AML-193 (cell line): ENCODE measurements around the gene SLC25A38.
"Not testable (repeated sequence)": the region's sequence is repeated elsewhere in the genome, so short reads cannot be mapped to it uniquely, and the experiment has no call there.

Experiments used
- DNase-seq, 2 experiments: peaks; one replicate each; lab custom pipeline; 2025; lab: John Stamatoyannopoulos, UW

SLC25A38 gene

DNA sequence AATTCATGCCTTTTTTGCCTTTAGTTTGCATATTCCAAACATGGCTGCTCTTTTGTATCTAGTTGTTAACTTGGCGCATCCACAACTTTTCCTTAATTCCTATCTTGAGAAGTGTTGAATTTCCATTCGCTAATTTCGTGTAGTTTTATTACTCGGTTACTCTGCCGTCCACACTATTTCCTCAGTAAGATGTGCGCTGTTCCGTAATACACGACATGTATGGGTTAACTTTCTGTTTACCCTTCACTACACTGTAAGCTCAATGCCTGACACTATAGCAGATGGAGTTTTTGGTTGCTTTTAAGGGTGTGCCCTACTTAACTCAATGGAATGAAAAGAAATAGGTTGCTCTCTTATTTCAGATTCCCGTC is 24.1 kb downstream of the SLC25A38 start:
- DNase-seq: no peak

DNA sequence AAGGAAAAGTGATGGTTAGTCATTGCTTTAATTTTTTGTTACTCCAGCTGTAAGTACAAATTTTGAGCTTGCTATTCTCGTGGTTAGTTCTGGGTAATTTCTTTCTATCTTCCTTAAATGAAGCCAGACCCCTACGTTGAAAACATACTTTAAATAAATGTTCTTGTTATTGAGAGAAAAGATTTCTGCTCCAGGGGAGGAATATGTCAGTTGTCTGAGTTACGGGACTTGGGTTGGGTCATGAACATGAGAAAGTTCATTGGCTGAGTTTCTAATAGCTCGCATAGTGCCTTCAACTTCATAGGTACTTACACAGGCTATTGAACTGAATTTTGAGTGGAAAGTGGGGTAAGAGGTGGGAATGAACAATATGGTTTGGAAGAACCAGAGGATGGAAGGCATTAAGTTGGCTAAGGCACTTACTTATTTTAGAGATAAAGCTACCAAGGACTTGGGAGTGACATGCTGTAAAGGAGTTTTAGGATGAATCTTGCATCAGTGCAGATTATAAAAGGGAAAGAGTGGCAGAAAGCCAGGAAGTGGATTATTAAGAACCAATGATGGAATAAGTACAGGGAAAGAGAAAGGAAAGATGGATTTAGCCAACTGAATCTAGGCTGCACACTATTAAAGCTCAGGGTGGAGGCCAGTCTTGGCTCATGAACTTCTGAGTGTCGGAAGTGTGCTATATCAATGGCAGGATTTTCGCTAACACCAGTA is 24.8 kb downstream of the SLC25A38 start:
- DNase-seq: no peak

DNA sequence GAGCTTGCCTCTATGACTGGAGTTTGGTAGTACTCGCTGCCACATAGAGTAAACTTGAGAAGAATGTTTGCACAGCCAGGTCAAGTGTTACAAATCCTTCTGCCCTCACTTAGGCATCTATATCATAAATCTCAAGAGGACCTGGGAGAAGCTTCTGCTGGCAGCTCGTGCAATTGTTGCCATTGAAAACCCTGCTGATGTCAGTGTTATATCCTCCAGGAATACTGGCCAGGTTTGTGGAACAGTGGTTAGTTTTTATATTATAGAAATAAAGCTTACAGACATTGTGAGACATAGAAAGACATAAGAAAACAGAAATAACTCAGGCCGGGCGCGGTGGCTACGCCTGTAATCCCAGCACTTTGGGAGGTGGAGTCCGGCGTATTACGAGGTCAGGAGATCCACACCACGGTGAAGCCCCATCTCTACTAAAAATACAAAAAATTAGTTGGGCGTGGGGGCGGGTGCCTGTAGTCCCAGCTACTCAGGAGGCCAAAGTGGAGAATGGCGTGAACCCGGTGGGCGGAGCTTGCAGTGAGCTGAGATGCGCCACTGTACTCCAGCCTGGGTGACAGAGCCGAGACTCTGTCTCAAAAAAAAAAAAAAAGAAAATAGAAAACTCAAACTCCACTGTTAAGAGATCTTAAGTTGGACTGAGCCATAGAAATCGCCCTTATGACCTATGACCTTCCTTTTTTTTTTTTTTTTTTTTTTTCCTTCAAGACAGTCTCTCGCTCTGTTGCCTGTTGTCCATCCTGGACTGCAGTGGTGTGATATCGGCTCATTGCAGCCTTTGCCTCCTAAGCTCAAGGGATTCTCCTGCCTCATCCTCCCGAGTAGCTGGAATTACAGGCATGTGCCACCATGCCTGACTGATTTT is 25.6 kb downstream of the SLC25A38 start:
- no peak for DNase-seq

DNA sequence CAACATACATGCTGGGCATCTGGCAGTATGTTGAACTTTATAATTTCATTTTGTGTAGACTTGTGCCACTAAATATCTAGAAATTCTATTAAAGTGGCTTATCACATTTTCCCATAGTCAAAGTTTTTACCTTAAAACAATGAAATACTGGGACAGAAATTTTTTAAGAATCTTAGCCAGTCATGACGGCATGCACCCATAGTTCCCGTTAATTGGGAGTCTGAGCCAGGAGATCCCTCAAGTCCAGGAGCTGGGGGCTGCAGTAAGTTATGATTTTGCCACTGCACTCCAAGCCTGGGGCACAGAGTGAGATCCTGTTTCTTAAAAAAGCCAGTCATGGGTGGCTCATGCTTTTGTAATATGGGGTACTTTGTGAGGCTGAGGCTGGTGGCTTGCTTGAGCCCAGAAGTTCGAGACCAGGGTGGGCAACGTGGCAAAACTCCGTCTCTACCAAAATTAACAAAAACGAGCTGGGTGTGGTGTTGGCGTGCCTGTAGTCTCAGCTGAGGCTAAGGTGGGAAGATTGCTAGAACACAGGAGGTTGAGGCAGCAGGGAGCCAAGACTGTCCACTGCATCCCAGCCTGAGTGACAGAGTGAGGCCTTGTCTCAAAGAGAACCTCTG is 26.5 kb downstream of the SLC25A38 start:
- no peak for DNase-seq

DNA sequence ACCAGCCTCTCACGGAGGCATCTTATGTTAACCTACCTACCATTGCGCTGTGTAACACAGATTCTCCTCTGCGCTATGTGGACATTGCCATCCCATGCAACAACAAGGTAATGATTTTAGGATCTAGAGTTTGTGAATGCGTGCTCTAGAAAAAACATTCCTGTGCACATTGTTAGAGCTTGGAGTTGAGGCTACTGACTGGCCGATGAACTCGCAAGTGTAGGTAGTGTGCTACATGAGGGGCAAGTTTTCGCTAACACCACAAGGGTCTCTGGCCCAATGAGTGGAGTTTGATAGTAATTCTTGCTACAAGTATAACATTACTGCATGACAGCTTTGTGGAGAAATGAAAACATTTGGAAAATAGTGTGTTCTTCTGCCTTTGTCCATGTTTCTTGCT is 27.7 kb downstream of the SLC25A38 start:
- DNase-seq: no peak

DNA sequence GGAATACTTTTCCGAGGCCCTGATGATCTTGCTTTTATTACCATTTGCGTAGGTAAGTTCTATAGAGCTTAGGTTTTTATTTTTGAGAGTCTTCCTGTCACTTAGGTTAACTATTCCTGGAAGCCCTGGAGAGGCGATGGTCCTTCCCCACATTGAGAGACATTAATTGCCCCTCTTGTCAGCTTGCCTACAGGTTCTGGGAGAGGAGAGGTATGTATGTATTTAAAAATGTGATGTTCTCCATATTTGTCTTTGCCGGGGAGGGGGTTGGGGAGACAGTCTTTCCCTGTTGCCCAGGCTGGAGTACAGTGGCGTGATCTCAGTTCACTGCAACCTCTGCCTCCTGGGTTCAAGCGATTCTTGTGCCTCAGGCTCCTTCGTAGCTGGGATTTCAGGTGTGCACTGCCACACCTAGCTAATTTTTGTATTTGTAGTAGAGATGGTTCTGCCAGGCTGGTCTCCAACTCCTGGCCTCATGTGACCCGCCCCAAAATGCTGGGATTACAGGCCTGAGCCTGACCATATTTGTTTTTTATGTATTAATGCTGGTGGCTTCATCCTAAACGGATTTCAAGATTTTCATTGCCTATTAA is 29.6 kb downstream of the SLC25A38 start:
- DNase-seq: no peak

DNA sequence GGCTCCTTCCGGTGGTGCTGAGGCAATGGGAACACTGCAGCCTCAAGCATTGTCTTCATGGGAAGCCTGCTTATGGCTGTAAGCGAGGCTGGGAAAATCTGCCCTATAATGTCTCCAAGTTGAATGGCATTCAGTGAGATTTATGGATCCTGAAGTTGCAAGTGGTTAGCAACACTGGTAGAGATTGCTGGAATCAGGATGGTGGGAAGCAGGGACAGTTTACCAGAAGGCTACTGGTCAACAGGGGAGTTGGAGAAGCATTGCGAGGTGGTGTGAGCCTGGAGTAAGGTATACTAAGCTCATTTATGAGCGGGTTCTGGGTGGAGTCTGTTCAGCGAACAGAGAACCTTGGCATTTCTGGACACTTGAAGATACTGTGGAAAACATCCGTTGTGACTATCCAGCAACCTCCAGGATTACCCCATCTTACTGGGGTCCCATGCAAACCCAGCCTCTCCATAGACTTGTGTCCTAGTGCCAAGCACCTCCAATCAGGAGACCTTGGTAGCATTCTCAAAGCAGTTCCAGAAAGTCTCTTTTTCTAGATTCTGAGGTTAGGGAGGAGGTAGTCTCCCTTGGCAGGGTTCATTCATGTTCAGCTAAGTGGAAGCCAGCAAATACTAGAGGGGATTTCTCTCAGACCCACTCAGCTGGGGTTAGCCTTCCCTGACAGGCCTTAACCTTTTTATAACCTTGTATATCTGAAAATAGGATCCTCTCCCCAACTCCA is 30.7 kb downstream of the SLC25A38 start:
- no peak for DNase-seq

DNA sequence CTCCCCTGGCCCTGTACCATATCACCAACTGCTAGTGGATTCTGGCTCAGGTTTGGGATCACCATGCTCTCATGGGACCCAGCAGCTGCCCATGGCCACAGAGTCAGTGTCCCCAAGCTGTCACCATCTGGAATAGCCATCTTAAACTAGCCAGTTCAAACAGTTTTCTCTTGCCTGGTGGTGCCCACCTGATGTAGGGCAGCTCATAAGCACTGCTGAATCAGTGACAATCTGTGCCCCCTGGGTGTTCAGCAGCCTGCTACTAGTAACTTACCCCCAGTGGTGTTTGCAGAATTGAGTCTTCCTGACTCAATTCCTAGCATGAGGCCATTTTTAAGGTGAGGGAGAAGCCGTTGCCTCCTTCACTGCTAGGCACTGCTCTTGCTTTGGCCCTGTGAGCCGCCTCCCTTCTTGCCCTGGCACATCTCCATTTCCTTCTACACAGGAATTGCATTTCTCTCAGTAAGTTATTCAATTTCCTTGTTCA is 31.3 kb downstream of the SLC25A38 start:
- DNase-seq: no peak

DNA sequence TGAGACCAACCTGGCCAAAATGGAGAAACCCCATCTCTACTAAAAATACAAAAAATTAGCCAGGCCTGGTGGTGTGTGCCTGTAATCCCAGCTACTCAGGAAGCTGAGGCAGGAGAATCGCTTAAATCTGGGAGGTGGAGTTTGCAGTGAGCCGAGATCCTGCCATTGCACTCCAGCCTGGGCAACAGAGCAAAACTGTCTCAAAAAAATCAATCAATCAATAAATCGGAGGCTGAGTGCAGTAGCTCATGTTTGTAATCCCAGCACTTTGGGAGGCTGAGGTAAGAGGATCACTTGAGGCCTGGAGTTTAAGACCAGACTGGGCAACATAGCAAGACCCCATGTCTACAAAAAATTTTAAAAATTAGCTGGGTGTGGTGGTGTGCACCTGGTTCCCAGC is 32.1 kb downstream of the SLC25A38 start:
- DNase-seq: not testable (repeated sequence)

DNA sequence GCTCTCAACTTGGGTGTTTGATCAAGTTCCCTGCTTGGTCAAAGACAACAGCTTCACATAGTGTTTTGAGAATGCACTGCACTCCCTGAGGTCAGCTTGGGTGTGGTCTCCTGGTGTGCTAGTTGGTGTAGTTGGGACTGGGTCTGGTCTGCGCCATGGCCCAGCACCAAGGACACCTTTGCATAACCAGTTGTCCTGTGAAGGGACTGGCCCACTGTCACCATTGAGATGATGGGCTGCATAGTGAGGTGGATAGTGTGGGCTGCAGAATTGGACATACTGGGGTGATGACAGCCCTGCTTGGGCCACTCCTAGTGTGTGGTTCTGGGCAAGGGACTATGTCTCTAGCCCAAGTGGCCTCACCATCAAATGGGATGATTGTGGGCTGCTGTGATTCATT is 32.8 kb downstream of the SLC25A38 start:
- no peak for DNase-seq

DNA sequence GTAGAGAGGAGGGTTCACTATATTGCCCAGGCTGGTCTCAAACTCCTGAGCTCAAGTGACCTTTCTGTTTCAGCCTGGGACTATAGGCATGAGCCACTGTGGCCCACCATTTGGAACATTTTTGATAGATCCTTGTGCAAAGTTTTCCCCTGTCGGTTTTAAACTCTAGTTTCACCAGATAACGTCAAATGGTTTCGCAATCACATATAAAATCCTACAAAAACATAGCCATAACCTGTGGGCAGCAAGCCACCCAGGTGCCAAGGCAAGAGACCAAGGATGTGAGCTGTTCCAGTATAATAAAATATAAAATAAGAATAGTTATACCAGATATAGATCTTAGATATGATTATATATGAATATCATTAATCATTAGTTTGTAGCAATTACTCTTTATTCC is 33.8 kb downstream of the SLC25A38 start:
- DNase-seq: not testable (repeated sequence)

DNA sequence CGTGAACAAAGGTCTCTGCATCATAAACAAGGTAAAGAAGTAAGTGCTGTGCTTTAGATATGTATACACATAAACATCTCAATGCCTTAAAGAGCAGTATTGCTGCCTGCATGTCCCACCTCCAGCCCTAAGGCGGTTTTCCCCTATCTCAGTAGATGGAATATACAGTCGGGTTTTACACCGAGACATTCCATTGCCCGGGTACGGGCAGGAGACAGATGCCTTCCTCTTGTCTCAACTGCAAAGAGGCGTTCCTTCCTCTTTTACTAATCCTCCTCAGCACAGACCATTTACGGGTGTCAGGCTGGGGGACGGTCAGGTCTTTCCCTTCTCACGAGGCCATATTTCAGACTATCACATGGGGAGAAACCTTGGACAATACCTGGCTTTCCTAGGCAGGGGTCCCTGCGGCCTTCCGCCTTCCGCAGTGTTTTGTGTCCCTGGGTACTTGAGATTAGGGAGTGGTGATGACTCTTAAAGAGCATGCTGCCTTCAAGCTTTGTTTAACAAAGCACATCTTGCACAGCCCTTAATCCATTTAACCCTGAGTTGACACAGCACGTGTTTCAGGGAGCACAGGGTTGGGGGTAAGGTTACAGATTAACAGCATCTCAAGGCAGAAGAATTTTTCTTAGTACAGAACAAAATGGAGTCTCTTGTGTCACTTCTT is 35.5 kb downstream of the SLC25A38 start:
- not testable (repeated sequence) for DNase-seq

DNA sequence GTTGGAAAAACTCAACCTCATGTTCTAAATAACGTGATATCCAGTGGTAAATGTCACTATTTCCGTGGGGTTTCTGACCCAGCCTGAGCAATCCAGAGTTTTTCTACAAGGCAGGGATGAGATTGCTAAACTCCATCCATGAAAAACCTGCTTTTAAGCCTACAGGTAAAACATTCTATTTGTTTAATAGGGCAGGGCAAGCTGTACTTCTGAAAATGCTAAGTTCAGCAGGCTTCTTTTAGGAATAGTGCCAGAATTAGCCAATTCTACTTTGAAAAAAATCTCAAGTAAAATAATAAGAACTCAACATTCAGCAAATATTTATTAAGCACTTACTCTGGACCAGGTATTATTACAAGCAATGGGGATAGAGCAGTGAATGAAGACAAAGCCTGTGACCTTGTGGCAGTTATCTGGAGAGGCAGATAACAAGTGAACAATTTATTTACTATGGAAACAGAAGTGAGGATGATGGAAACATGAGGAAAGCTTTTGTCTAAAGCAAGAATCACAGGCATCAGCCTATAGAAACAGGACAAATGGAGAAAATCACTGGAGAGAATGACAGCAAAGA is 36.7 kb downstream of the SLC25A38 start:
- no peak for DNase-seq

DNA sequence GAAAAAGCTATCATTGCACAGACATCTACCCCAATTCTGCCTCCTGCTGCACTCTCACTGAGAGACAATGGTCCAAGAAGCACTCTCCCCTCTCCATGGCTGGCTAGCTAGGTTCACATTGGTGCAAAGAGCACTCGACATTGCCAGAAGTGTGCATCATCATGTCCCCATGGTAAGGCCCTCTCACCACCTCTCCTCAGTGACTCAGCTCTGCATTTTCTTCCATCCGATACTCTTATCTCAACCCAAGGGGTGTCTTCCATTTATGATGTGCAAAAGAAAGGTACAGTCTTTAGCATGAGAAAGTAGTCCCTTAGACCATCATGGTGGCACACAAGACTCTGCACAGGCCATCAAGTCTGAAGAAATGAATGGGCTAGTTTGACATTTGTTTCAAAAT is 37.4 kb downstream of the SLC25A38 start:
- DNase-seq: no peak

DNA sequence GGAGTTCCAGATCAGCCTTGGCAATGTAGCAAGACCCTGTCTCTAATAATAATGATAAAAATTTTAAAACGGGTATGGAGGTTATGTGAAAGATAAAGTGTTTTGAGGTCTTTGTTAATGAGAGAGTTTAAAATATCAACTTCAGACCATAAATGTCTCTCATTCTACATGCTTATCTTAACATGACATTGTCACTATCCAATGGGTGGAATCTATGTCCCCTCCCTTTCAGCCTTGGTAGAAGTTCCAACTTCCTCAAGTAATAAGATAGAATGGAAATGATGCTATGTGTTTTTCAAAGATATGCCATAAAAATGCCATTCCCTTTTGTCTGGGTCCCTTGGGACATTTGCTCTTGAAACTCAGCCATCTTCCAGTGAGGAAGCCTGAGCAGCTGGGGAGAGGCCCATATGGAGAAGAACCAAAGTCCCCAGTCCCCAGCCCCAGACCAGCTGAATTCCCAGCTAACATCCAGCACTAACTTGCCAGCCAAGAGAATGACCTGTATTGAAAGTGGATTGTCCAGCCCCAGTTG is 40.3 kb downstream of the SLC25A38 start:
- no peak for DNase-seq

DNA sequence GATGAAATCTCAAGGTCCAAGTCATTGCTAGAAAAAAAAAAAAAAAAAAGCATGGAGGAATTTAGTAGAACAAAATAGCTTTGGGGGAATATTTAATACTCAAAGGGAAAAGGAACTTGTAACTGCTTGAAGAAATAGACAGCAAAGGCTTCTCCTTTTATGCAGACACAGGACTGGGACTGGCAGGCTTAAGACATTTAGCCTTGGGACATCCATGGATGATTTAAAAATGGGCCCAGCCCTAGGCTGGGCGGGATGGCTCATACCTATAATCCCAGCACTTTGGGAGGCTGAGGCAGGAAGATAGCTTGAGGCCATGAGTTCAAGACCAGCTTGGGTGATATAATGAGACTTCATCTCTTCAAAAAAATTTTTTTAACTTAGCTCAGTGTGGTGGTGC is 43.1 kb downstream of the SLC25A38 start:
- no peak for DNase-seq

DNA sequence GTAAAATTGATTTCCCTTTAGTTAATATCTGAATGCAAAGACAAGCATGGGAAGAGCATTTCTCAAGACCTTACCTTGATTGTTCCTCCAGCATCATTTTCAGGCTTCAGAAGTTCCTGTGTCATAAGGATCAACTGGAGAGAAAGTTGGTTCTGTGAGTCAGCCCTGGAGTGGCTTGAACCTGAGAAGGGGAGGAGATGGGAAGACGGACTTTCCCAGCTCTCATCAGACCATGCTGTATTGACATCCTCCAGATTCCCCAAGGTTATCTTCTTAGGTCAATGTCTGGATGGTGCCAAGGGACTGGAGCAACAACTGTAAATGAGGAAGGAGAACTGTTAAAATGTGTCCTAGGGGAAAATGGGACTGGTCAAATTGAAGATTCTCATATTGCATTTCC is 44.3 kb downstream of the SLC25A38 start:
- no peak for DNase-seq

DNA sequence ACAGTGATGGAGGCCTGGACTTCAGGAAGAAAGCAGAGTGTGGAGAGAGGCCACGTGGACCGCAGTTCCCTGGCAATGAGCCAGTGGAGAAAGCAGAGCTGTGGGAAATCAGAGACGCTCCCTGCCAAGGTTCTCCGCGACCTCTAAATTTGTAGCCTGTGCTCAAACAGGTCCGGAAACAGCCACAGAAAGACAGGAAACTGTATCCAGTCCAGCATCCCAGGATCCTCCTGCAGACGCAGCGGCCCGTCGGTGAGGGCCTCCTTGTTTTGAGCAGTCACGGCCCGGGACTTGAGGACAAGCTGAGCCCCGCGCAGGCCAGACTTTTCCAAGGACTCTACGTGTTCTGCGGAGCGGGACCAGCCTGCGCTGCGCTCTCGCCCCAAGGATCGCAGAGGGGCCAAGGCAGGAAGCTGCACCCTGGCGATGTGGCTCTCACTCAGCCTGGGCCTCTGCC is 45.6 kb downstream of the SLC25A38 start:
- no peak for DNase-seq

DNA sequence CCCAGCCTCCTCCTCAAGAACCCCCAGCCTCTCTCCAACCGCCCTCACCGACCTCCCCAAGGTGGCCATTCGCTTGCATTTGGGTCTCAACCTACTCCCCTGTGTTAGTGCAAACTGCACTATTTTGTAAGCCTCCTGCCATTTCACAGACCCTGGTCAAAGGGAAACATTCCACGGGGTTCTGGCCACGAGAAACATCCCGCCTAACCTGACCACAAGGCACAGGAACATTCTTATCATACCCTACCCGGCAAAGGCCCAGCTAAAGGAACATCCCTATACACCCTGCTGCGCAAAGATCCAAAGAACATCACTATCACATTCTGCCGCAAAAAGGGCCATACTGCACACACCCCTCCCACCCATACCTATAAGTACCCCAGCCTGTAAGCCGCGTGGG is 46.3 kb downstream of the SLC25A38 start:
- DNase-seq: no peak

DNA sequence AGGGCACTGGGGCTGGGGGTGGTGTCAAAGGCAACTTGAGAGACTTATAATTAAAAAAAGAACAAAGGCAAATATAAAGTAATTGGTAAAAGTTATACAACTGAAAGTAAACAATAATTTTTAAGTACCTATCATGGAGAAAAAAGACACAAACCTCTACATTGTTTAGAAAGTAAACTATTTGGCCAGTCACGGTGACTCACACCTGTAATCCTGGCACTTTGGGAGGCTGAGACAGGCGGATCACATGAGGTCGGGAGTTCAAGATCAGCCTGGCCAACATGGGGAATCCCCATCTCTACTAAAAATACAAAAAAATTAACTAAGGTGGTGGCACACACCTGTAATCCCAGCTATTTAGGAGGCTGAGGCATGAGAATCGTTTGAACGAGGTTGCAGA is 49.2 kb downstream of the SLC25A38 start:
- no peak for DNase-seq
